ENCODE measurements around the gene VPS39.

The VPS39 gene

GRCh38 chr15:42185801-42186200, 22.3 kb downstream of the VPS39 start:
- Histone ChIP-seq H3K36me3 (replicated peaks) (peaks cover 44% of the 10 kb centered on the region), H3K9me3 (no peaks in the 10 kb centered on the region), H3K4me1 (no peaks in the 10 kb centered on the region), H3K4me3 (no peak overlapping the region), H3K27me3 (ENCODE audit: low read depth) (no peaks in the 10 kb centered on the region)
- in situ Hi-C loops (cut with MboI; ENCODE audit: low sequenced_read_pairs), result no loop called here
- DNase-seq (ENCODE audit: low spot score in 2 of 2), result no peak

- H3K36me3 ChIP-seq (replicated peaks), result peaks cover 40% of the 10 kb centered on the region
- H3K9me3 ChIP-seq, result no peaks in the 10 kb centered on the region
- in situ Hi-C loops (cut with MboI; ENCODE audit: low sequenced_read_pairs), result no loop called here
Observed at GRCh38 chr15:42184736-42185135, 23.4 kb downstream of the VPS39 start.

GRCh38 chr15:42184296-42184695, 23.8 kb downstream of the VPS39 start:
- H3K4me1 ChIP-seq, result no peaks in the 10 kb centered on the region
- no peak for DNase-seq (ENCODE audit: low spot score in 2 of 2)
- H3K36me3 ChIP-seq (replicated peaks), result peaks cover 41% of the 10 kb centered on the region
- no peak overlapping the region for H3K4me3 ChIP-seq
- no peaks in the 10 kb centered on the region for H3K27me3 ChIP-seq (ENCODE audit: low read depth)
- H3K9me3 ChIP-seq, result no peaks in the 10 kb centered on the region
- in situ Hi-C loops (cut with MboI; ENCODE audit: low sequenced_read_pairs), result no loop called here

More at GRCh38 chr15:42184736-42185135, 23.4 kb downstream of the VPS39 start:
- no peak for DNase-seq (ENCODE audit: low spot score in 2 of 2)
- Histone ChIP-seq H3K4me1 (no peaks in the 10 kb centered on the region), H3K27me3 (ENCODE audit: low read depth) (no peaks in the 10 kb centered on the region), H3K4me3 (no peak overlapping the region)

GRCh38 chr15:42182961-42183360, 25.1 kb downstream of the VPS39 start:
- in situ Hi-C loops (cut with MboI; ENCODE audit: low sequenced_read_pairs), result no loop called here
- H3K36me3 ChIP-seq (replicated peaks), result peaks cover 42% of the 10 kb centered on the region
- H3K4me3 ChIP-seq, result no peak overlapping the region
- no peaks in the 10 kb centered on the region for H3K9me3 ChIP-seq
- no peak for DNase-seq (ENCODE audit: low spot score in 2 of 2)
- H3K27me3 ChIP-seq (ENCODE audit: low read depth), result no peaks in the 10 kb centered on the region
- H3K4me1 ChIP-seq, result no peaks in the 10 kb centered on the region

- in situ Hi-C loops (cut with MboI; ENCODE audit: low sequenced_read_pairs), result no loop called here
- no peak for DNase-seq (ENCODE audit: low spot score in 2 of 2)
- Histone ChIP-seq H3K4me3 (no peak overlapping the region), H3K36me3 (replicated peaks) (peaks cover 46% of the 10 kb centered on the region), H3K27me3 (ENCODE audit: low read depth) (no peaks in the 10 kb centered on the region), H3K4me1 (no peaks in the 10 kb centered on the region), H3K9me3 (no peaks in the 10 kb centered on the region)
Observed at GRCh38 chr15:42182328-42182886, 25.7 kb downstream of the VPS39 start.

GRCh38 chr15:42178056-42178455, 30.0 kb downstream of the VPS39 start:
- Histone ChIP-seq H3K9me3 (no peaks in the 10 kb centered on the region), H3K4me3 (no peak overlapping the region), H3K36me3 (replicated peaks) (peaks cover 39% of the 10 kb centered on the region), H3K4me1 (no peaks in the 10 kb centered on the region), H3K27me3 (ENCODE audit: low read depth) (no peaks in the 10 kb centered on the region)
- no peak for DNase-seq (ENCODE audit: low spot score in 2 of 2)
- in situ Hi-C loops (cut with MboI; ENCODE audit: low sequenced_read_pairs), result no loop called here

GRCh38 chr15:42175671-42176070, 32.4 kb downstream of the VPS39 start:
- Histone ChIP-seq H3K4me3 (no peak overlapping the region), H3K36me3 (replicated peaks) (peaks cover 50% of the 10 kb centered on the region), H3K27me3 (ENCODE audit: low read depth) (no peaks in the 10 kb centered on the region), H3K4me1 (no peaks in the 10 kb centered on the region), H3K9me3 (no peaks in the 10 kb centered on the region)
- in situ Hi-C loops (cut with MboI; ENCODE audit: low sequenced_read_pairs), result no loop called here
- DNase-seq (ENCODE audit: low spot score in 2 of 2), result no peak

GRCh38 chr15:42172475-42172874, 35.6 kb downstream of the VPS39 start:
- H3K27me3 ChIP-seq (ENCODE audit: low read depth), result no peaks in the 10 kb centered on the region
- no peaks in the 10 kb centered on the region for H3K9me3 ChIP-seq
- H3K4me3 ChIP-seq, result no peak overlapping the region
- peaks cover 34% of the 10 kb centered on the region for H3K36me3 ChIP-seq (replicated peaks)
- in situ Hi-C loops (cut with MboI; ENCODE audit: low sequenced_read_pairs), result no loop called here
- DNase-seq (ENCODE audit: low spot score in 2 of 2), result no peak
- H3K4me1 ChIP-seq, result no peaks in the 10 kb centered on the region

GRCh38 chr15:42171795-42172194, 36.3 kb downstream of the VPS39 start:
- no peaks in the 10 kb centered on the region for H3K27me3 ChIP-seq (ENCODE audit: low read depth)
- DNase-seq (ENCODE audit: low spot score in 2 of 2), result no peak
- H3K4me1 ChIP-seq, result no peaks in the 10 kb centered on the region
- no peaks in the 10 kb centered on the region for H3K9me3 ChIP-seq
- peaks cover 38% of the 10 kb centered on the region for H3K36me3 ChIP-seq (replicated peaks)
- H3K4me3 ChIP-seq, result no peak overlapping the region
- in situ Hi-C loops (cut with MboI; ENCODE audit: low sequenced_read_pairs), result no loop called here

- Histone ChIP-seq H3K4me3 (no peak overlapping the region), H3K9me3 (no peaks in the 10 kb centered on the region), H3K4me1 (no peaks in the 10 kb centered on the region), H3K27me3 (ENCODE audit: low read depth) (no peaks in the 10 kb centered on the region), H3K36me3 (replicated peaks) (peaks cover 44% of the 10 kb centered on the region)
- DNase-seq (ENCODE audit: low spot score in 2 of 2), result no peak
- in situ Hi-C loops (cut with MboI; ENCODE audit: low sequenced_read_pairs), result no loop called here
Observed at GRCh38 chr15:42171122-42171521, 37.0 kb downstream of the VPS39 start.

GRCh38 chr15:42166225-42166940, 41.7 kb downstream of the VPS39 start:
- H3K4me3 ChIP-seq, result no peak overlapping the region
- no peaks in the 10 kb centered on the region for H3K4me1 ChIP-seq
- peaks cover 63% of the 10 kb centered on the region for H3K36me3 ChIP-seq (replicated peaks)
- in situ Hi-C loops (cut with MboI; ENCODE audit: low sequenced_read_pairs), result no loop called here
- no peaks in the 10 kb centered on the region for H3K27me3 ChIP-seq (ENCODE audit: low read depth)
- H3K9me3 ChIP-seq, result no peaks in the 10 kb centered on the region
- no peak for DNase-seq (ENCODE audit: low spot score in 2 of 2)

- Histone ChIP-seq H3K9me3 (no peaks in the 10 kb centered on the region), H3K27me3 (ENCODE audit: low read depth) (no peaks in the 10 kb centered on the region), H3K36me3 (replicated peaks) (peaks cover 64% of the 10 kb centered on the region), H3K4me3 (no peak overlapping the region), H3K4me1 (no peaks in the 10 kb centered on the region)
- in situ Hi-C loops (cut with MboI; ENCODE audit: low sequenced_read_pairs), result no loop called here
- DNase-seq (ENCODE audit: low spot score in 2 of 2), result no peak
Observed at GRCh38 chr15:42165106-42165505, 43.0 kb downstream of the VPS39 start.

GRCh38 chr15:42163947-42164550, 44.1 kb downstream of the VPS39 start:
- DNase-seq (ENCODE audit: low spot score in 2 of 2), result no peak
- Histone ChIP-seq H3K4me3 (no peak overlapping the region), H3K9me3 (no peaks in the 10 kb centered on the region), H3K27me3 (ENCODE audit: low read depth) (no peaks in the 10 kb centered on the region), H3K4me1 (no peaks in the 10 kb centered on the region), H3K36me3 (replicated peaks) (peaks cover 68% of the 10 kb centered on the region)
- in situ Hi-C loops (cut with MboI; ENCODE audit: low sequenced_read_pairs), result no loop called here

- H3K4me1 ChIP-seq, result no peaks in the 10 kb centered on the region
- in situ Hi-C loops (cut with MboI; ENCODE audit: low sequenced_read_pairs), result no loop called here
- H3K27me3 ChIP-seq (ENCODE audit: low read depth), result no peaks in the 10 kb centered on the region
- H3K9me3 ChIP-seq, result no peaks in the 10 kb centered on the region
- H3K4me3 ChIP-seq, result no peak overlapping the region
- peaks cover 68% of the 10 kb centered on the region for H3K36me3 ChIP-seq (replicated peaks)
- no peak for DNase-seq (ENCODE audit: low spot score in 2 of 2)
Observed at GRCh38 chr15:42163291-42163690, 44.8 kb downstream of the VPS39 start.
